ENCODE measurements around the gene VGLL1.

Gene VGLL1

GRCh38 chrX:136555694-136556093, 23.7 kb downstream of the VGLL1 start:
- no peak for DNase-seq

- DNase-seq: no peak
These were observed 40.0 kb downstream of the VGLL1 start for GRCh38 chrX:136572030-136572429.

- no peak for DNase-seq
These were observed 42.5 kb downstream of the VGLL1 start for GRCh38 chrX:136574548-136574947.

- DNase-seq: peak in 7 of 14 donors; percentile 0 to 19 (median 4)
These were observed 45.5 kb downstream of the VGLL1 start for GRCh38 chrX:136577552-136577951.

GRCh38 chrX:136580316-136580715, 48.3 kb downstream of the VGLL1 start:
- no peak for DNase-seq

GRCh38 chrX:136582624-136583023, 50.6 kb downstream of the VGLL1 start:
- no peak for DNase-seq

- no peak for DNase-seq
These were observed 52.5 kb downstream of the VGLL1 start for GRCh38 chrX:136584545-136584944.

GRCh38 chrX:136585262-136585661, 53.2 kb downstream of the VGLL1 start:
- DNase-seq: no peak

GRCh38 chrX:136585960-136586359, 53.9 kb downstream of the VGLL1 start:
- no peak for DNase-seq

GRCh38 chrX:136586386-136586785, 54.4 kb downstream of the VGLL1 start:
- DNase-seq: peak in 1 of 14 donors; percentile 1

- no peak for DNase-seq
These were observed 55.5 kb downstream of the VGLL1 start for GRCh38 chrX:136587532-136587931.

- DNase-seq: no peak
These were observed 56.0 kb downstream of the VGLL1 start for GRCh38 chrX:136588036-136588435.

- no peak for DNase-seq
These were observed 58.0 kb downstream of the VGLL1 start for GRCh38 chrX:136589966-136590365.

GRCh38 chrX:136597356-136597755, 65.3 kb downstream of the VGLL1 start:
- DNase-seq: no peak

GRCh38 chrX:136597954-136598353, 65.9 kb downstream of the VGLL1 start:
- DNase-seq: no peak

GRCh38 chrX:136598631-136599030, 66.6 kb downstream of the VGLL1 start:
- DNase-seq: no peak

GRCh38 chrX:136600059-136600458, 68.0 kb downstream of the VGLL1 start:
- DNase-seq: no peak
